Erythroblast (primary cell): ENCODE measurements around the gene EVC2.
"Not testable (repeated sequence)": the region's sequence is repeated elsewhere in the genome, so short reads cannot be mapped to it uniquely, and the experiment has no call there.

Experiments
- DNase-seq, 2 experiments: peaks; one replicate each; lab custom pipeline; 2025; lab: John Stamatoyannopoulos, UW
- GATA1 ChIP-seq: IDR thresholded peaks from 2 replicates; pipeline ENCODE4 v1.6.1; 2011; ENCODE audit warnings: low read depth, mild to moderate bottlenecking, control low read depth, low read length, moderate library complexity
- POLR2A ChIP-seq: IDR thresholded peaks from 2 replicates; pipeline ENCODE4 v1.6.1; 2011; ENCODE audit warnings: mild to moderate bottlenecking, low read length

The EVC2 gene

DNA sequence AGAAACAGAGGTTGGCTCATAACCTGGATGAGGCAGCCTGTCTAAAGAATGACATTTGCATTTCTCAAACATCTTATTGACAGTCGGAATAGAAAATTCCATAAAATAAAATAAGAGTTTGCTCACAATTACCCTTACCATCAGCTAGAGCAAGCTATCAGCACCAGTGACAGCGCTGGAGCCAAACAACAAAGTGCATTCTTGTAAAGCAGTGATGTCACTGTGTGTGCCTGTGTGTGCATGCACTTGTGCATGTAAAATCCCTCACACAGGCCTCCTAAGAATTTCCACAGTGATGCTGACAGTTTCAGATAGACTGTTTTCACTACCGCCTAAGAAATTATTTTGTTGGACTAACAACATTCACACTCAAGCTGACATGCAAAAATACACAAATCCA, 77.6 kb downstream of the EVC2 start:
- no peak for DNase-seq
- TF ChIP-seq POLR2A (no peak), GATA1 (no peak)

DNA sequence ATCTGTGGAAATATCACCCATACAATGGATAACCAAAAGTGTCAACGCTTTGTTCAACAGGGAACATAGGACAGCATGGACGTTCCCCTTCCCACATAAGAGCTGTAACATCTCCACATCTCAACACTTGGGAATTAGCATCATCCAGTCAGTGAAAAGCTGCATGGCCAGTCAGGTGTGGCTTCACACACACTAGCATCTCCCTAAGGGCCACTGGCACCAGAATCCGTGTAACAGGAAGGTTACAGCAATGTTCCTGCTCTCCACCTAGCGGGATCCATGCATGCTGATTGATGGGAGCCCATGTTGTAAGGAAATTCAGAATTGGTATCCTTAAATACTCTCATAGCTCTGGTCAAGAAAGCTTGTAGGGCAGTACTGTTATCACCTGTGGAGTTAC, 78.8 kb downstream of the EVC2 start:
- no peak for TF ChIP-seq POLR2A
- TF ChIP-seq GATA1, result no peak
- DNase-seq, result no peak

DNA sequence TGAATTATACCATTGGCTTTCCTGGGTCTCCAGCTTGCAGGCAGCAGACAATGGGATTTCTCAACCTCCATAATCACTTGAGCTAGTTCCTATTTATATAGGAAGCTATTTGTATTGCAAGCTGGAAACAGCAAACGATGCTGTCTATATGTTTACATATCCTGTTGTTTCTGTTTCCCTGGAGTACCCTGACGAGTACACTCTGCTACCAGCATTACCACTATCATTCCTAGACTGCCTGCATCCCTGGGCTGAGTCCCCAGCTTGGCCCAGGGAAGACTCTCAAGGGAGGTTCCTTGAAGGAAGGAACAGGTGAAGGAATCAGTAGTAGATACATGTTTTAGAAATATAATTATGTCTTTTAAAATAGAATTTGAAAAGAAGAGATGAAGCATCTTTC, 81.4 kb downstream of the EVC2 start:
- no peak for TF ChIP-seq GATA1
- no peak for TF ChIP-seq POLR2A
- no peak for DNase-seq

DNA sequence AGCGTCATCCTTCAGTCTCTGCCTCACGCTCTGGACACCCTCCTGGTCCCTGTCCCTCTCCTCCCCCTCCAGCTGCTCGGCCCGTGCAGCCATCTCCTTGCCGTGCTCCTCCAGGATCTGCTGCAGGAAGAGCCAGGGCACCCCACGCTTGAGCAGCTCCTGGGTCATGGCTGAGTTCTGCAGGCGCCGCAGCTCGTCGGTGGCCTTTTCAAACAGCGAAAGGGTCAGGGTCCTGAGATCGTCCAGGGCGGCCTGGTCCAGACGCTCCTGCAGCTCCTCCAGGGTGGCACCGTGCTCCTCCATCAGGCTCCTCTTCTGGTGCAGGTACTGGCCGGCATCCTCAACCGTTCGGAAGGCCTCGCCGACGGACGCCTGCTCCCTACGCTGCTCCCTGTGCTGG, 85.8 kb downstream of the EVC2 start:
- TF ChIP-seq GATA1 (no peak), POLR2A (no peak)

DNA sequence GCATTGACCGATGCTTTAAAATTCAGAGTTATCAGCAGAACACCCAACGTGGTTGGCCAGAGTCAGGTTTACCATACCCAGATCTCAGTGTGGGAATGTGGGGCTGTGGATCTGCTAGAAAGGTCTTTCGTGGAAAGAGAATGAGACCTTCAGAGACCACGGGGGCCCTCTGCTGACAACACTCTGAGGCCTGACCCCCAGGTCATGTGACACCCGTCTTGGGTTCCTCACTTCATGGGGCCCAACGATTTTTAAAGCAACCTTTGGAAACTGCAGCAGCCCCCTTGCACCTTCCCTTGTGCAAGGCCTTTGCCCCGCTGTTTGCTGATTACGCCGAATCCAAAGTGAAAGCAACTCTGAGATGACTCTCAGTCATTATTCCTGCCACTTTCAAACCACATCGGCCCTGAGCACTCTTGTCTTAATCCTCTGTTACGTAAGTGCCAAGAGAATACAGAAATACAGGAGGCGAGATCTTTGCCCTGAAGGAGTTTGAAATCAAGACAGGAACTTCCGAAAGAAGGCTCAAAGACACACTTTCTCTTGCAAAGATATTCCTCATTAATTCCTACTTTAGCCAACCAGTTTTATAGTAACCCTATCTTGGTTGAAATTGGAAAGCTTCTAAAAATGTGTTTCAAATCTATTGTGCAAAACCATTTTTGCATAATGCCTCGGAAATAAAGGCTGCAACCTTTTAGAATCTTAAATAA, 88.3 kb downstream of the EVC2 start:
- DNase-seq, result no peak
- TF ChIP-seq POLR2A (no peak), GATA1 (no peak)

More for the DNA sequence above, 85.8 kb downstream of the EVC2 start:
- no peak for DNase-seq

DNA sequence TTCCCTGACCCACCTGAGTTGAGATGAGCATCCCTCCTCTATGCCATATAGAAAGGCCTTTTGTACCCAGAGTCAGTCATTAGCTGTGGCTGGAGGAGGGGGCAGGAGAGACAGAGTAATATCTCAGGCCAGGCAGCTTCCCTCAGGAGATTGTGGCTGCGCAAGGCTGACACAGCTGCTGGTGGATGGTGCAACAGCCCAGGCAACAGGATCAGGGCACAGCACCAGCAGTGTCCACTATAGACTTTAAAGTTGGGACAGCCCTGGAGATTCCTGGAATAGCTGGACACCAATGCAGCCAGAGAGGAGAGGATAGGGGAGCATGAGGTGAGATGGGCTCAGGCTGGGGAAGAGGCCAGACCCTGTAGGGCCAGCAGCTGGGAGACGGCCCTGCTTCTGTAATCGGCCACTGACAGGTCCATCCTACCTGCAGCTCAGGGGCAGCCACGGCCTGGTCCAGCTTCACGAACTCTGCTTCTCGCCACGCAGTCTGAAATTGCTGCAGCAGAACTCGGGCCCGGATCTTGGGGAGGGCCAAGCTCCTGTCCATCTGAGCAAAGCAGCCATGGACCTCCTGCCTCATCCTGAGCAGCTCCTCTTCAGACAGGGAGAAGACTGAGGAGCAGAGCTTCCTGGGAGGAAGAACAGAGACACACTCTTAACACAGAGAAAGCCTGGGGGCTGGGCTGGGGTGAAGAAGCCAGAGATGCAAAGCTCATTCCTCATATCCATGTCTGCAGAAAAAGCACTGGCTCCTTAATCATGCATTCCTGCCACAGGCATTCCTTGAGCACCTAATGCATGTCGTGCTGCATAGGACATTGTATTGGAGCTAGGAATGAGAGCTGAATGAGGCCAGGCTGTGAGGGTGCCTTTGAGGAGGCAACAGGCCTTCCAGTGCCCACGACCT, 90.1 kb downstream of the EVC2 start:
- TF ChIP-seq GATA1 (no peak), POLR2A (no peak)
- DNase-seq, result no peak

DNA sequence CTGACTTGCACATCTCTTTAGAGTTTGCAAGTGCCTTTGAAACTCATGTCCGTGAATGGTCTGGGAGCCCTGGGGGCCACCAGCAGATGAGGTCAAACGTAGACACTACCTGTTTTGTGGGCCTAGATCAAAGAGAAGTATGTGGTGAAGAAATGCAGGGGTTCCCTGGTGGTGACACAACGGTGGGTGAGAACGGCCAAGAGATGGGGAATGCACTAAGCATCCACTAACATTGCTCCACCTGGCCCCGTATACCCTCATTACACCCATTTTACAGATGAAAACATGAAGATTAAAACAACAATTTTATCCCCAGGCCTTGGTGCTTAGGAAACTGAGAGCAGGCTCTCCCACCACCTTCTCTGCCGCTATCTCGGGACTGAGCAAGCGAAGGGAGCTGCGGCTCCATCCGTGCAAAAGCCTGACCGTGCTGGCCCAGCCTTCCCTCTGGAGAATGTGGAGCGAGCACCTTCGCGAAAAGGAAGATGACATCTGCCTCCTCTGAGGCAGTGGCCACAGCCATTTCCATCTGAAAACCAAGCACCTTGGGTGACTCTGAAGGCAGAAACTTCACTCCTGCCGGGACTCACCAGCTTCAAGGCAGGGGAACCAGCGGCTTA, 91.9 kb downstream of the EVC2 start:
- no peak for TF ChIP-seq POLR2A
- TF ChIP-seq GATA1, result no peak
- DNase-seq, result no peak

DNA sequence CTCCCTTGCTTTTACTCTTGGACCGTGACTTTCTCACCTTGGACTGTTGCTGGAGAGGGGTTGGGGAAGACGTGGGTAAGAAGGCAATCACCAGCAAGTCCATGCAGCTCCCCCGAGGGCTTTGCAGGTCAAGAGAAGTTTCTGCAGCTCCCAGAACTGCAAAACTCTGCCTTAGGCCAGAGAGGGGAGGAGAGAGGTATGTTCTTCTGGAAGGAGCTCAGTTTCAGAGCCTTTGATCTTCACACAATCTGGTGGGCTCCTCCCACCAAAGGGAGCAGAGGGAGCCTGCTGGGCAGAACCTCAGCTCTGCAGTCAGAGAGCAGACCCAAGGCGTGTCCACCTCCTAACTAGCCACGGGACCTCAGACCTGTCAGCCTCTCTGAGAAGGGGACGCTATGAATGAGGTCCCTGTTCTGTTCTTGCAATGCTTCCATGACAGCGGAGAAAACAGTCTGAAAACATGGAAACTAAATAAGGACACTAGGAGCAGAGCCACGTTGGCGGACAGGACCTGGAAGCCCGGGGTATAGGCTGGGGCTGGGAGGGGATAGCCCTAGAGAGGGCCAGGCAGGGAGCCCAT, 92.8 kb downstream of the EVC2 start:
- TF ChIP-seq GATA1, result no peak
- TF ChIP-seq POLR2A, result no peak
- DNase-seq, result no peak

DNA sequence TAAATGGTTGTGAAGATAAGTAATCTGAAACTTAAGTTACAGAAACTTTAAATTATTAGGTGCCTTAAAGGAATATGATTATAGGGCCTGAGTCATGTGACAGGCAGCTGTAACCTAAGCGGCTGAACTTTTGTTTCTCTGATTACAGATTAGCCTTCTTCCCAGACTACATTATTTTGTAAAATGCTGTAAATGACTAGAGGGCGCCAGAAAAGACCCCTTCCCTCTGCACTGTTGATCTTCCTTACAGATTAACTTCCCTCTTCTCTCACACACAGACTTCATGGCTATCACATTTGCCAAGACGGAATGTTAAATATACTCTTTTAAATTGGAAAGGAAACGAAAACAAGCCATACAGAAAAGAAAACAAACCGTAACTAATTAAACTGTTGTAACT, 96.6 kb downstream of the EVC2 start:
- no peak for TF ChIP-seq GATA1
- no peak for TF ChIP-seq POLR2A
- DNase-seq, result no peak

DNA sequence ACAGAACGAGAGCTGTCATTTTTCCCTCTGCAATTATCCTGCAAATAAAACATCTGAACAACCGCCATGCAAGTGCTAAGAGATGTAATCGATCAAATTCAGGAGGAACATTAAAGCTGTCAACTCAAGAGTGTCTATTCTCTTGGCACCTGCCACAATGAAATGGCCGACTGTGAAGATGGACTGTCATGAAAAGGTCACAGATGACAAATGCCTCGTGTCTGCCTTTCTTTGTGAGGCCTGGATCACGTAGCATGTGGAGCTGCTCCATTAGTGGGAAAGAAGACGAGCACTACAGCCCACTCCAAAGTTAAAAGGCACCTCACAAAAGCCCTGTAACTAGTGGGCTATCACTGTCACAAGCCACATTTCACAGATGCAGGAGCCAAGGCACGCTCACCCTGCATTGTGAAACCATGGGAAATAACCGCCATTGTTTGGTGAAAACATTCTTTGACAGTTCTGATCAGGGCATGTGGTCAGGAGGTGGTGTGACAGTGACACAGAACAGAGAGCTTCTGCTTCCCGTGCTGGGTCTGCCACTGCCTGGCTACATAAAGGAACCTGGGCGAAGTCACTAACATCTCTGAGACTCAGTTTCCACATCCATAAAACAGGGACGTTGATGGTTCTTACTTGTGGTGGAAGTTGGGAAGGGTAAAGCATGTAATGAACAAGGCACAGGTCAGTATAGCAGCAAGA, 98.9 kb downstream of the EVC2 start:
- no peak for TF ChIP-seq GATA1
- no peak for TF ChIP-seq POLR2A
- no peak for DNase-seq

DNA sequence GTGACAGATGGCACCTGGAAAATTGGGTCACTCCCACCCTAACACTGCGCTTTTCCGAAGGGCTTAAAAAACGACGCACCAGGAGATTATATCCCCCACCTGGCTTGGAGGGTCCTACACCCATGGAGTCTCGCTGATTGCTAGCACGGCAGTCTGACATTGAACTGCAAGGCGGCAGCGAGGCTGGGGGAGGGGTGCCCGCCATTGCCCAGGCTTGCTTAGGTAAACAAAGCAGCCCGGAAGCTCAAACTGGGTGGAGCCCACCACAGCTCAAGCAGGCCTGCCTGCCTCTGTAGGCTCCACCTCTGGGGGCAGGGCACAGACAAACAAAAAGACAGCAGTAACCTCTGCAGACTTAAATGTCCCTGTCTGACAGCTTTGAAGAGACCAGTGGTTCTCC, 114.5 kb downstream of the EVC2 start:
- not testable (repeated sequence) for DNase-seq

DNA sequence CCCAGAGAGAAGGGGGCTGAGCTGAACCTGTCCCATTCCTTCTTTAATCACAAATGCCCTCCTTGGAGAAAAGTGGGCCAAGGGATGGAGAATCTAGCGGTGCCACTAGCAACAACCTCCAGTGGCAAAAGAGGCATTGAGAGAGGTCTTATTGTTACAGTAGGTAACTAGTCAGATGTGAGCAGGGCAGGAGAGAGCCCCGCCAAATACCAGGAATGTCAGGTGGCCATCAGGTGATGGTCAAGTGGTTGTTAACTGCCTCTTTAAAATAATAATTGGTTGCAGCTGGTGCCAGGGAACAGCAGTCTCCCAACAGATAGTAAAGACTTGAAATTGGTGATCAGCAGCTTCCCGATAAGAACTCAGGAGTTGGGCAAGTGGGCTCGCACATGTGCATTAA, 116.1 kb downstream of the EVC2 start:
- no peak for TF ChIP-seq GATA1
- no peak for TF ChIP-seq POLR2A
- DNase-seq, result no peak

DNA sequence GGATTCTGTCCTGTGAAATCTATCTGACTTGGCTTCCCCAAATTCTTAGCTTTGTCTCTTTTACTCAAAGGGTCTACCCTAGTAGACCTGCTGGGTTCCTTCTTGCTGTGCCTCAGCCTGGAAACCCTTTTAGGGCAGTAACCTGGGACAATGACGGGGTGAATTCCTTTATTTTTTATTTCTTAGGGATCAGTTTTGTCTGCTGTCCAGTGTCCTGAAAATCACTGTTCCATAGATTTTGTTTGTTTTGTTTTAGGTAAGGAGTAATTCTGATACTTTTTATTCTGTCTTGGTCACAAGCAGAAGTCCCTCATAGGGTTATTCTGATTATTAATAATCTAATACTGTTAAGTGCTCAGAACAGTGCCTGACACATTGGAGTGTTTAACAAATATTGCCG, 118.9 kb downstream of the EVC2 start:
- DNase-seq, result no peak
- TF ChIP-seq GATA1, result no peak
- TF ChIP-seq POLR2A, result no peak

DNA sequence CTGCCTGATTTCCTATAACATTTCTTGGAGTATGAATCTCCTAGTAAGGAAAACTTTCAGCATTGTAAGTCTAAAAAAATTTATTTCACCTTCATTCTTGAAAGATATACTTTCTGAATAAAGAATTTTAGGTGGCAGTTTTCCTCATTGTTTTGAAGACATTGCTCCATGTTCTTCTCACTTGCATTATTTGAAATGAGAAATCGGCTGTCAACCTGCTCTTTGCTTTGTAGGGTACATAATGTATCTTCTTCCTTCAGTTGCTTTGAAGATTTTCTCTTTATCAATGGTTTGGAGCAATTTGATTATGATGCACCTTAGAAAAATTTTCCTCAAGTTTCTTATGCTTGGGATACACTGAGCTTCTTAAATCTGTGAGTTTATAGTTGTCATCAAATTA, 120.3 kb downstream of the EVC2 start:
- no peak for TF ChIP-seq POLR2A
- TF ChIP-seq GATA1, result no peak
- no peak for DNase-seq
